Astrocyte (in vitro differentiated cells and primary cell): Measurements from ENCODE around the gene ZNF276. TPM values are rescaled to one million over a fixed set of nuclear protein-coding genes. Genes with fewer than 3 reads are reported as not detected.
"Not testable (repeated sequence)": the region's sequence is repeated elsewhere in the genome, so short reads cannot be mapped to it uniquely, and the experiment has no call there.

Source experiments
- DNase-seq: peaks from one replicate; pipeline ENCODE4 v3.0.0-alpha.2; 2010; ENCODE audit warnings: low read depth
- FAIRE-seq: peaks from 2 replicates; lab custom pipeline; 2011; peaks lifted over from hg19 to GRCh38; lab: Jason Lieb, UNC
- H2AFZ ChIP-seq: 2 replicates; pipeline ENCODE4 v1.6.0; 2012; ENCODE audit warnings: low read depth, low read length, inconsistent platforms
- H3K27ac ChIP-seq: 2 replicates; pipeline ENCODE4 v1.5.1; 2011; ENCODE audit warnings: low read depth, low read length, inconsistent platforms
- H3K27me3 ChIP-seq: 2 replicates; pipeline ENCODE4 v1.6.0; 2011; ENCODE audit warnings: low read length, inconsistent platforms; ENCODE audit not compliant: insufficient read depth
- H3K36me3 ChIP-seq: 2 replicates; pipeline ENCODE4 v1.5.1; 2011; ENCODE audit warnings: low read length, inconsistent platforms; ENCODE audit not compliant: insufficient read depth
- H3K4me1 ChIP-seq: 2 replicates; pipeline ENCODE4 v1.5.1; 2011; ENCODE audit warnings: low read length, inconsistent platforms; ENCODE audit not compliant: insufficient read depth
- H3K4me2 ChIP-seq: 2 replicates; pipeline ENCODE4 v1.6.0; 2012; ENCODE audit warnings: low read length, inconsistent platforms
- H3K4me3 ChIP-seq: 2 replicates; pipeline ENCODE4 v1.5.1; 2011; ENCODE audit warnings: low read depth, mild to moderate bottlenecking, low read length, inconsistent platforms; ENCODE audit not compliant: insufficient read depth
- H3K79me2 ChIP-seq: 2 replicates; pipeline ENCODE4 v1.6.0; 2012; ENCODE audit warnings: mild to moderate bottlenecking, low read length, inconsistent platforms; ENCODE audit not compliant: insufficient read depth
- H3K9ac ChIP-seq: 2 replicates; pipeline ENCODE4 v1.6.0; 2012; ENCODE audit warnings: mild to moderate bottlenecking, low read length, inconsistent platforms
- H3K9me3 ChIP-seq: 2 replicates; pipeline ENCODE4 v1.5.1; 2012; ENCODE audit warnings: low read depth, mild to moderate bottlenecking, low read length, inconsistent platforms; ENCODE audit not compliant: insufficient read depth
- H4K20me1 ChIP-seq: 2 replicates; pipeline ENCODE4 v1.6.0; 2012; ENCODE audit warnings: low read length, inconsistent platforms; ENCODE audit not compliant: insufficient read depth
- H3K27ac Mint-ChIP-seq: one replicate; pipeline ENCODE4 v1.8.0; 2021; ENCODE audit warnings: mild to moderate bottlenecking, mixed read lengths; ENCODE audit not compliant: unreplicated experiment
- H3K27me3 Mint-ChIP-seq: one replicate; pipeline ENCODE4 v1.8.0; 2021; ENCODE audit warnings: low read depth, mixed read lengths; ENCODE audit not compliant: unreplicated experiment
- H3K36me3 Mint-ChIP-seq: one replicate; pipeline ENCODE4 v1.8.0; 2021; ENCODE audit warnings: low read depth, mixed read lengths; ENCODE audit not compliant: unreplicated experiment
- H3K4me1 Mint-ChIP-seq: one replicate; pipeline ENCODE4 v1.8.0; 2021; ENCODE audit warnings: low read depth, mixed read lengths; ENCODE audit not compliant: unreplicated experiment
- H3K4me3 Mint-ChIP-seq: one replicate; pipeline ENCODE4 v1.8.0; 2021; ENCODE audit warnings: mild to moderate bottlenecking, moderate library complexity, mixed read lengths; ENCODE audit not compliant: unreplicated experiment
- H3K9me3 Mint-ChIP-seq: one replicate; pipeline ENCODE4 v1.8.0; 2021; ENCODE audit warnings: mild to moderate bottlenecking, mixed read lengths; ENCODE audit not compliant: unreplicated experiment
- CTCF ChIP-seq: IDR thresholded peaks from 2 replicates; pipeline ENCODE4 v1.5.1; 2011; ENCODE audit warnings: low read depth, mild to moderate bottlenecking, inconsistent platforms, low read length, moderate library complexity; ENCODE audit not compliant: insufficient read depth
- EZH2 ChIP-seq: IDR thresholded peaks from 2 replicates; pipeline ENCODE4 v1.6.1; 2012; ENCODE audit warnings: mild to moderate bottlenecking, low read length, inconsistent platforms; ENCODE audit not compliant: insufficient read depth
- total RNA-seq: library from RNA; stranded (reverse); gene quantifications from 2 replicates; pipeline ENCODE4 v1.2.1, GENCODE V29; 2021

The ZNF276 gene
- total RNA-seq, 1 donor from 2014 or later: 21.6 TPM

- H3K27ac ChIP-seq, H3K27me3 Mint-ChIP-seq, H3K36me3 Mint-ChIP-seq, H3K4me1 Mint-ChIP-seq, DNase-seq, FAIRE-seq, H3K9me3 Mint-ChIP-seq, H3K27me3 ChIP-seq, H3K36me3 ChIP-seq, H3K9me3 ChIP-seq, H3K27ac Mint-ChIP-seq, H3K79me2 ChIP-seq: not testable (repeated sequence)
- H3K9ac ChIP-seq: peak overlapping the region; percentile 25
- peak overlapping the region; percentile 76 for H3K4me3 Mint-ChIP-seq
- peak overlapping the region; percentile 18 for H3K4me3 ChIP-seq
- peaks cover 14% of the 10 kb centered on the region for H3K4me1 ChIP-seq
- peaks cover 35% of the 10 kb centered on the region for H4K20me1 ChIP-seq
- H2AFZ ChIP-seq: peak overlapping the region; percentile 20
- peak overlapping the region; percentile 88 for H3K4me2 ChIP-seq
These were observed 21.7 kb upstream of the ZNF276 start for GRCh38 chr16:89699629-89700099.

- Mint-ChIP-seq H3K36me3 (peaks cover 5% of the 10 kb centered on the region), H3K27me3 (no peaks in the 10 kb centered on the region), H3K27ac (no peak overlapping the region), H3K4me1 (no peaks in the 10 kb centered on the region), H3K9me3 (no peaks in the 10 kb centered on the region), H3K4me3 (peak overlapping the region; percentile 76)
- Histone ChIP-seq H3K27me3 (no peaks in the 10 kb centered on the region), H3K9ac (peak overlapping the region; percentile 67), H3K4me2 (peak overlapping the region; percentile 88), H2AFZ (peak overlapping the region; percentile 20), H3K27ac (peak overlapping the region; percentile 44), H3K36me3 (no peaks in the 10 kb centered on the region), H3K79me2 (no peaks in the 10 kb centered on the region), H3K4me3 (peak overlapping the region; percentile 61), H4K20me1 (peaks cover 32% of the 10 kb centered on the region), H3K9me3 (no peaks in the 10 kb centered on the region), H3K4me1 (peaks cover 14% of the 10 kb centered on the region)
- DNase-seq (peak; percentile 90), FAIRE-seq (peak; percentile 50)
- peak; percentile 45 for TF ChIP-seq CTCF
- no peak for TF ChIP-seq EZH2
These were observed 21.2 kb upstream of the ZNF276 start for GRCh38 chr16:89700100-89700648.

GRCh38 chr16:89700649-89701424 is 20.5 kb upstream of the ZNF276 start:
- H3K27ac Mint-ChIP-seq: no peak overlapping the region

More at GRCh38 chr16:89700649-89701424, 20.5 kb upstream of the ZNF276 start:
- H3K79me2 ChIP-seq: no peaks in the 10 kb centered on the region
- no peaks in the 10 kb centered on the region for H3K4me1 Mint-ChIP-seq
- peaks cover 5% of the 10 kb centered on the region for H3K36me3 Mint-ChIP-seq
- H3K27ac ChIP-seq: peak overlapping the region; percentile 44
- H3K4me2 ChIP-seq: peak overlapping the region; percentile 88
- DNase-seq: no peak
- H3K9me3 Mint-ChIP-seq: no peaks in the 10 kb centered on the region
- peaks cover 28% of the 10 kb centered on the region for H4K20me1 ChIP-seq
- H3K9me3 ChIP-seq: no peaks in the 10 kb centered on the region
- TF ChIP-seq CTCF (no peak), EZH2 (no peak)
- no peak for FAIRE-seq
- peaks cover 14% of the 10 kb centered on the region for H3K4me1 ChIP-seq
- H3K4me3 Mint-ChIP-seq: peak overlapping the region; percentile 76
- peak overlapping the region; percentile 67 for H3K9ac ChIP-seq
- H3K4me3 ChIP-seq: peak overlapping the region; percentile 61
- no peak overlapping the region for H2AFZ ChIP-seq
- H3K27me3 ChIP-seq: no peaks in the 10 kb centered on the region
- H3K36me3 ChIP-seq: no peaks in the 10 kb centered on the region
- H3K27me3 Mint-ChIP-seq: no peaks in the 10 kb centered on the region
